K562 (cell line): Measurements from ENCODE around the gene CEP41. TPM values are rescaled to one million over a fixed set of nuclear protein-coding genes. Genes with fewer than 3 reads are reported as not detected.
A peak's percentile ranks its signal among the peaks of the same experiment; 100 is the strongest.

Experiments
- FIP1L1 ChIP-seq: fragments of 200-400 bp; formaldehyde crosslinking; IDR thresholded peaks from 2 replicates; pipeline ENCODE4 v1.6.1; 2018; ENCODE audit warnings: mild to moderate bottlenecking, low read depth, low read length; ENCODE audit not compliant: poor library complexity, severe bottlenecking
- ILK ChIP-seq: fragments of 450-650 bp; IDR thresholded peaks from 2 replicates; pipeline ENCODE4 v1.6.1; 2016; ENCODE audit warnings: missing genetic modification characterization, low read depth, mild to moderate bottlenecking, missing compliant biosample characterization, moderate library complexity, borderline replicate concordance
- L3MBTL2 ChIP-seq: fragments of 450-650 bp; IDR thresholded peaks from 2 replicates; pipeline ENCODE4 v1.6.1; 2016; ENCODE audit warnings: mild to moderate bottlenecking, moderate library complexity
- NFYB ChIP-seq: IDR thresholded peaks from 2 replicates; pipeline ENCODE4 v1.6.1; 2011; ENCODE audit warnings: mild to moderate bottlenecking, moderate library complexity; ENCODE audit not compliant: insufficient read length; ENCODE audit errors: extremely low read depth
- RB1 ChIP-seq: fragments of 450-650 bp; IDR thresholded peaks from 2 replicates; pipeline ENCODE4 v1.6.1; 2017; ENCODE audit warnings: low read depth, mild to moderate bottlenecking
- SMARCE1 ChIP-seq: fragments of 450-650 bp; IDR thresholded peaks from 2 replicates; pipeline ENCODE4 v1.7.1; 2016; ENCODE audit warnings: mild to moderate bottlenecking
- SRSF9 ChIP-seq: fragments of 200-400 bp; formaldehyde crosslinking; IDR thresholded peaks from 2 replicates; pipeline ENCODE4 v1.6.1; 2017; ENCODE audit warnings: low read depth, low read length, borderline replicate concordance
- ZNF217 ChIP-seq: sonication (generic); formaldehyde crosslinking; IDR thresholded peaks from 2 replicates; pipeline ENCODE4 v1.8.0; 2022; ENCODE audit warnings: mild to moderate bottlenecking, missing genetic modification reagents
- ZNF561 ChIP-seq: fragments of 450-650 bp; formaldehyde crosslinking; conservative IDR thresholded peaks from 2 replicates; pipeline ENCODE4 v1.4.0; 2020; ENCODE audit warnings: mild to moderate bottlenecking, moderate library complexity
- ZNF79 ChIP-seq: fragments of 250-450 bp; sonication (Bioruptor Pico); IDR thresholded peaks from 2 replicates; pipeline ENCODE4 v1.4.0; 2020; ENCODE audit warnings: low read depth, mild to moderate bottlenecking, moderate library complexity
- polyA plus RNA-seq, 8 experiments: library from polyadenylated mRNA; depleted of rRNA in 4 of 8; stranded (reverse) in 5 of 8; unstranded in 3 of 8; fragments of >200 nt; fragmentation: Nextera tagmentation in 2 of 8; fragmentation: Illumina TruSeq in 1 of 8; extraction: Ambion mirVana in 2 of 8; extraction: Trizol in 1 of 8; gene quantifications; 2 replicates each; pipeline versions ENCODE4 v1.2.1 to v1.2.3, GENCODE V29; 2011 to 2014; ENCODE audit warnings: inconsistent platforms in 1 of 8, missing spikeins in 1 of 8
- total RNA-seq, 7 experiments: library from RNA; depleted of rRNA in 6 of 7; stranded (reverse); fragments of >200 nt in 6 of 7; fragmentation: Illumina TruSeq in 2 of 7; extraction: Trizol in 2 of 7; gene quantifications; 2 replicates each; pipeline versions ENCODE4 v1.2.1 to v1.2.3, GENCODE V29; 2011 to 2021; ENCODE audit warnings: low replicate concordance in 1 of 7
- TF ChIP-seq, protein P1 (sequence below): fragments of 250-450 bp; sonication (Bioruptor Pico); IDR thresholded peaks from 2 replicates; pipeline ENCODE4 v1.8.0; 2022; ENCODE audit warnings: inconsistent platforms, mild to moderate bottlenecking, moderate library complexity, borderline replicate concordance
- TF ChIP-seq, protein P2 (sequence below): sonication (generic); formaldehyde crosslinking; IDR thresholded peaks from 2 replicates; pipeline ENCODE4 v1.5.0; 2020; ENCODE audit warnings: missing genetic modification reagents

The CEP41 gene
- total and polyA plus RNA-seq, 9 of the 15 experiments (the other 6 are each of a cell fraction or from before 2014, with no cell fraction given), result 1.5 to 15.5 (median 6.4) TPM

DNA sequence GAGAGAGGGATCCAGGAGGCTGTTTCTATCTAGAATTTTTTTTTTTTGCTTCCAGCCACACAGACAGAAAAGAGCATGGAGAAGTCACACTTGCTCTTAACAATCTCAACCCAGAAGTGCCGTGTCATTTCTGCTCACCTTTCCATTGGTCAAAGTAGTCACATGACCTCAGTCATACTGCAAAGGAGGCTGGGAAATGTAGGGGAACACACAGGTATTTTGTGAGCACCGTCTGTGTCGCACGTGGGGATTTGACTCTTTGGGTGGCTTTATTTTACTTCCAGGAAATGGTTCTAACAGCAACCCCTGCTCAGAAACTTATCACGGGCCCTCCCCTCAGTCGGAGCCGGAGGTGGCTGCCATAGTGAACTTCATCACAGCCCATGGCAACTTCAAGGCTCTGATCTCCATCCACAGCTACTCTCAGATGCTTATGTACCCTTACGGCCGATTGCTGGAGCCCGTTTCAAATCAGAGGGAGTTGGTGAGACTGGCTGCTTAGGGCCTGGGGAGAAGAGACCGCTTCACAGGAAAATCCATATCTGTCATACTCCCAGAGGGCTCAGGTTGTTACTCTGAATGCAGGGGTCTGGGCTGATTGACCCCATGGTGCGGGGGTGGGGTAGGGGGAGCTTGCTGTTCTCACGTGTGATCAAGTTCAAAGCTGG, 73.6 kb downstream of the CEP41 start (continued):
- TF ChIP-seq, protein P1, sequence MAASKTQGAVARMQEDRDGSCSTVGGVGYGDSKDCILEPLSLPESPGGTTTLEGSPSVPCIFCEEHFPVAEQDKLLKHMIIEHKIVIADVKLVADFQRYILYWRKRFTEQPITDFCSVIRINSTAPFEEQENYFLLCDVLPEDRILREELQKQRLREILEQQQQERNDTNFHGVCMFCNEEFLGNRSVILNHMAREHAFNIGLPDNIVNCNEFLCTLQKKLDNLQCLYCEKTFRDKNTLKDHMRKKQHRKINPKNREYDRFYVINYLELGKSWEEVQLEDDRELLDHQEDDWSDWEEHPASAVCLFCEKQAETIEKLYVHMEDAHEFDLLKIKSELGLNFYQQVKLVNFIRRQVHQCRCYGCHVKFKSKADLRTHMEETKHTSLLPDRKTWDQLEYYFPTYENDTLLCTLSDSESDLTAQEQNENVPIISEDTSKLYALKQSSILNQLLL (CRISPR knock-in tag), result no peak
- TF ChIP-seq SMARCE1 (no peak), SRSF9 (no peak), ZNF79 (CRISPR knock-in tag) (no peak), RB1 (no peak), FIP1L1 (no peak), ZNF561 (CRISPR knock-in tag) (no peak), L3MBTL2 (peak; percentile 84), ZNF217 (CRISPR knock-in tag) (no peak), NFYB (peak; percentile 34), ILK (tag) (no peak)
- TF ChIP-seq, protein P2, sequence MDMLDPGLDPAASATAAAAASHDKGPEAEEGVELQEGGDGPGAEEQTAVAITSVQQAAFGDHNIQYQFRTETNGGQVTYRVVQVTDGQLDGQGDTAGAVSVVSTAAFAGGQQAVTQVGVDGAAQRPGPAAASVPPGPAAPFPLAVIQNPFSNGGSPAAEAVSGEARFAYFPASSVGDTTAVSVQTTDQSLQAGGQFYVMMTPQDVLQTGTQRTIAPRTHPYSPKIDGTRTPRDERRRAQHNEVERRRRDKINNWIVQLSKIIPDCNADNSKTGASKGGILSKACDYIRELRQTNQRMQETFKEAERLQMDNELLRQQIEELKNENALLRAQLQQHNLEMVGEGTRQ (CRISPR knock-in tag), result peak; percentile 89
